ENCODE measurements around the gene U2SURP.
"Not testable (repeated sequence)": the region's sequence is repeated elsewhere in the genome, so short reads cannot be mapped to it uniquely, and the experiment has no call there.

GRCh38 chr3:143072298-143073020, 71.1 kb downstream of the U2SURP start:
- TF ChIP-seq, protein P1, sequence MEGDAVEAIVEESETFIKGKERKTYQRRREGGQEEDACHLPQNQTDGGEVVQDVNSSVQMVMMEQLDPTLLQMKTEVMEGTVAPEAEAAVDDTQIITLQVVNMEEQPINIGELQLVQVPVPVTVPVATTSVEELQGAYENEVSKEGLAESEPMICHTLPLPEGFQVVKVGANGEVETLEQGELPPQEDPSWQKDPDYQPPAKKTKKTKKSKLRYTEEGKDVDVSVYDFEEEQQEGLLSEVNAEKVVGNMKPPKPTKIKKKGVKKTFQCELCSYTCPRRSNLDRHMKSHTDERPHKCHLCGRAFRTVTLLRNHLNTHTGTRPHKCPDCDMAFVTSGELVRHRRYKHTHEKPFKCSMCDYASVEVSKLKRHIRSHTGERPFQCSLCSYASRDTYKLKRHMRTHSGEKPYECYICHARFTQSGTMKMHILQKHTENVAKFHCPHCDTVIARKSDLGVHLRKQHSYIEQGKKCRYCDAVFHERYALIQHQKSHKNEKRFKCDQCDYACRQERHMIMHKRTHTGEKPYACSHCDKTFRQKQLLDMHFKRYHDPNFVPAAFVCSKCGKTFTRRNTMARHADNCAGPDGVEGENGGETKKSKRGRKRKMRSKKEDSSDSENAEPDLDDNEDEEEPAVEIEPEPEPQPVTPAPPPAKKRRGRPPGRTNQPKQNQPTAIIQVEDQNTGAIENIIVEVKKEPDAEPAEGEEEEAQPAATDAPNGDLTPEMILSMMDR (IDR thresholded peaks at IDR 0.05; ENCODE audit: insufficient read depth, low read depth, low read length), result not testable (repeated sequence)
- not testable (repeated sequence) for TF ChIP-seq EZH2 (IDR thresholded peaks at IDR 0.05; ENCODE audit: insufficient read depth, low read length)

Measured in astrocyte (in vitro differentiated cells and primary cell).